Stomach (tissue), 4 donors: Measurements from ENCODE around the gene ATG9B.

Experiments used
- POLR2AphosphoS5 ChIP-seq, 3 donors: sonication (generic); formaldehyde crosslinking; IDR thresholded peaks; one replicate each; pipeline ENCODE4 v1.6.1; 2016; ENCODE audit warnings: antibody characterized with exemption in 3 of 3
- TF ChIP-seq, protein P1 (sequence below), 7 experiments: fragments of 450-650 bp in 4 of 7; fragments of 200-600 bp in 3 of 7; sonication (generic) in 3 of 7; IDR thresholded peaks; one replicate each; pipeline ENCODE4 v1.5.1; 2016 to 2019; ENCODE audit warnings: antibody characterized with exemption in 7 of 7, control low read depth in 2 of 7, mild to moderate bottlenecking in 1 of 7

DNA sequence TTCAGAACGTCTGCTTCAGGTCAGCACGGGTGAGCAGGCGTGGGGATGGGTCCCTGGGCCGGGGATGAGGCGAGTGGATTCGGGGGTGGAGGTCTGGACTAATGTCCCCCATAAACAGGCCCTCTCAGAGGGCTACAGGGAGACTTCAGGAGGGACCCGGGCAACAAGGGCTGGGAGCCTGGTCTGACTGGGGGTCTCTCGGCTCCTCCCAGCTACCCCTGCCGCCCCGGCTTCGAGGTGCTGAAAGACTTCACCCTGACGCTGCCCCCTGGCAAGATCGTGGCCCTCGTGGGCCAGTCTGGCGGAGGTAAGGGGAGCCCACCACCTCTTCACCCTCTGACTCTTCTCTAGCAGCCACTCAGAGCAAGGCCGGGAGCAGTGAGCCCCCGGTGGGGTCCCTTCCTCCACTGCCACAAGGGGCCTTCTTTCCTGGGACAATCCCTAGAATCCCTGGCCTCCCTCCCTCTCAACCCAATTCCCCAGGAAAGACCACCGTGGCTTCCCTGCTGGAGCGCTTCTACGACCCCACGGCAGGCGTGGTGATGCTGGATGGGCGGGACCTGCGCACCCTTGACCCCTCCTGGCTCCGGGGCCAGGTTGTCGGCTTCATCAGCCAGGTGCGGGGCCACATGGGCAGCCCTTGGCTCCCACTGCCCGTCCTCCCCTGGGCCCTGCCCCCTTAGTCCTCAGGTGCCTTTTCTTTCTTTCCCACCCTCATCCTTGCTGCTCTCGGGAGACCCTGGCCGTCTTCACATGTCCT is 16.5 kb upstream of the ATG9B start:
- TF ChIP-seq, protein P1, sequence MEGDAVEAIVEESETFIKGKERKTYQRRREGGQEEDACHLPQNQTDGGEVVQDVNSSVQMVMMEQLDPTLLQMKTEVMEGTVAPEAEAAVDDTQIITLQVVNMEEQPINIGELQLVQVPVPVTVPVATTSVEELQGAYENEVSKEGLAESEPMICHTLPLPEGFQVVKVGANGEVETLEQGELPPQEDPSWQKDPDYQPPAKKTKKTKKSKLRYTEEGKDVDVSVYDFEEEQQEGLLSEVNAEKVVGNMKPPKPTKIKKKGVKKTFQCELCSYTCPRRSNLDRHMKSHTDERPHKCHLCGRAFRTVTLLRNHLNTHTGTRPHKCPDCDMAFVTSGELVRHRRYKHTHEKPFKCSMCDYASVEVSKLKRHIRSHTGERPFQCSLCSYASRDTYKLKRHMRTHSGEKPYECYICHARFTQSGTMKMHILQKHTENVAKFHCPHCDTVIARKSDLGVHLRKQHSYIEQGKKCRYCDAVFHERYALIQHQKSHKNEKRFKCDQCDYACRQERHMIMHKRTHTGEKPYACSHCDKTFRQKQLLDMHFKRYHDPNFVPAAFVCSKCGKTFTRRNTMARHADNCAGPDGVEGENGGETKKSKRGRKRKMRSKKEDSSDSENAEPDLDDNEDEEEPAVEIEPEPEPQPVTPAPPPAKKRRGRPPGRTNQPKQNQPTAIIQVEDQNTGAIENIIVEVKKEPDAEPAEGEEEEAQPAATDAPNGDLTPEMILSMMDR (IDR thresholded peaks at IDR 0.05), result no peak
- TF ChIP-seq POLR2AphosphoS5 (IDR thresholded peaks at IDR 0.05), result no peak
